ENCODE results near the gene ATG16L2. TPM values are rescaled to one million over a fixed set of nuclear protein-coding genes. Genes with fewer than 3 reads are reported as not detected.

ATG16L2 gene
- 5.2 and 6.9 TPM in 2 replicates for total RNA-seq

GRCh38 chr11:72814286-72815109, at the start of gene ATG16L2:
TSS of gene ATG16L2 (plus strand) at chr11:72814411. CDS start at chr11:72814446, 35 bp downstream.

GRCh38 chr11:72793425-72794367, 20.5 kb upstream of the ATG16L2 start, which contains the start of gene STARD10:
TSS of gene STARD10 (minus strand) at chr11:72794047. CDS start at chr11:72781181, 12,866 bp downstream.

Other genes with a start within 250 kb of the ATG16L2 start
- gene PDE2A, start 140.0 kb upstream of the ATG16L2 start, total RNA-seq: 0.17 and 0.30 TPM in 2 replicates
- 52.3 and 53.6 TPM in 2 replicates for gene ARAP1, start 62.0 kb upstream of the ATG16L2 start, total RNA-seq
- 8.9 and 10.4 TPM in 2 replicates for gene STARD10, start 20.4 kb upstream of the ATG16L2 start, total RNA-seq

Measured in bronchus fibroblast of lung (primary cell).